Measurements from ENCODE around the gene PXN. TPM values are rescaled to one million over a fixed set of nuclear protein-coding genes. Genes with fewer than 3 reads are reported as not detected.

PXN gene
- polyA plus RNA-seq, 1 experiment: 35.0 TPM

DNA sequence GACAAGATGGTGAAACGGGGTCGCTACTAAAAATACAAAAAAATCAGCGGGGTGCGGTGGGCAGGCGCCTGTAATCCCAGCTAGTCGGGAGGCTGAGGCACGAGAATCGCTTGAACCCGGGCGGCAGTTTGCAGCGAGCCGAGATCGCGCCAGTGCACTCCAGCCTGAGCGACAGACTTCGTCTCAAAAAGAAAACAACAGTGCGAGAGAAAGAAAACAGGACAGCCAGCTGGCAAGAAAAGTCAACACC lies 26.8 kb upstream of the PXN start:
- H3K9me3 ChIP-seq (ENCODE audit: control insufficient read depth, insufficient read depth, low read length): no peaks in the 10 kb centered on the region
- TF ChIP-seq, protein P1, sequence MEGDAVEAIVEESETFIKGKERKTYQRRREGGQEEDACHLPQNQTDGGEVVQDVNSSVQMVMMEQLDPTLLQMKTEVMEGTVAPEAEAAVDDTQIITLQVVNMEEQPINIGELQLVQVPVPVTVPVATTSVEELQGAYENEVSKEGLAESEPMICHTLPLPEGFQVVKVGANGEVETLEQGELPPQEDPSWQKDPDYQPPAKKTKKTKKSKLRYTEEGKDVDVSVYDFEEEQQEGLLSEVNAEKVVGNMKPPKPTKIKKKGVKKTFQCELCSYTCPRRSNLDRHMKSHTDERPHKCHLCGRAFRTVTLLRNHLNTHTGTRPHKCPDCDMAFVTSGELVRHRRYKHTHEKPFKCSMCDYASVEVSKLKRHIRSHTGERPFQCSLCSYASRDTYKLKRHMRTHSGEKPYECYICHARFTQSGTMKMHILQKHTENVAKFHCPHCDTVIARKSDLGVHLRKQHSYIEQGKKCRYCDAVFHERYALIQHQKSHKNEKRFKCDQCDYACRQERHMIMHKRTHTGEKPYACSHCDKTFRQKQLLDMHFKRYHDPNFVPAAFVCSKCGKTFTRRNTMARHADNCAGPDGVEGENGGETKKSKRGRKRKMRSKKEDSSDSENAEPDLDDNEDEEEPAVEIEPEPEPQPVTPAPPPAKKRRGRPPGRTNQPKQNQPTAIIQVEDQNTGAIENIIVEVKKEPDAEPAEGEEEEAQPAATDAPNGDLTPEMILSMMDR (IDR thresholded peaks at IDR 0.05; ENCODE audit: low read depth, low read length): no peak
- H3K27me3 ChIP-seq (ENCODE audit: control insufficient read depth, insufficient read depth, low read length): no peaks in the 10 kb centered on the region
- ChIA-PET POLR2A (interaction anchor here (1.2 to 4.9 kb wide), 13 partner anchors 9 to 237 kb away, joined by 3 to 245 read pairs (median 14); partner anchors contain the start of genes COQ5, PXN, RAB35 and RPLP0), CTCF (interaction anchor here (2.9 to 4.8 kb wide), 2 partner anchors 10 to 64 kb away, joined by 49 to 68 read pairs; partner anchors contain the start of gene SIRT4)
- DNase-seq (ENCODE audit: low read depth, low spot score): no peak
- H3K27ac ChIP-seq (ENCODE audit: low read depth, low read length): peak overlapping the region; percentile 100
- H3K4me3 ChIP-seq (ENCODE audit: low read depth, low read length): peak overlapping the region; percentile 62

DNA sequence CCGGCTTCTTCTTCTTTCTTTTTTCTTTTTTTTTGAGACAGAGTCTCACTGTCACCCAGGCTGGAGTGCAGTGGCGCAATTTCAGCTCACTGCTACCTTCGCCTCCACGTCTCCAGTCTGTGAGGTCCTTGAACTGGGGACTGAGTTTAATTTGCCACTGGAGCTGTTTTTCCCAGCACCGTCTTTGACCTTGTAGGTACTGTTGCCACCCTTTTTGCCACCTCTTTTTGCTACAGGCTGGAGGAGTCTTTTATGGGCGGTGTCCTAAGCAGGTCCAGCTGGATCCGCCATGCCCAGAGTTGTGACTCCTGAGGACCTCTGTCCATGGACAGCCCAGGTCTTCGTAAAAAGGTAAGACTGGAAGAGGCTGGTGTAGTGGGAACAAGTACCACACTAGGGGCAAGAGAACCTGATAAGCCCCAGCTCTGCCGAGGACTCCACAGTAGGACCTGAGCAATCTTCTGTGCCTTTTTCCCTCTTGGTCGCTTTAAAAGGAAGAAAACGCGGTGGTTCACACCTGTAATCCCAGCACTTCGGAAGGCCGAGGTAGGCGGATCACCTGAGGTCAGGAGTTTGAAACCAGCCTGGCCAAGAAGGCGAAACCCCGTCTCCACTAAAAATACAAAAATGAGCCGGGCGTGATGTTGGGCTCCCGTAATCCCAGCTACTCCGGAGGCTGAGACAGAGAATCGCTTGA lies 25.2 kb upstream of the PXN start:
- no peak for DNase-seq (ENCODE audit: low read depth, low spot score)

GRCh38 chr12:120287491-120287890 lies 22.0 kb upstream of the PXN start:
- CTCF ChIA-PET: interaction anchor here (0.8 to 4.1 kb wide), 4 partner anchors 15 to 86 kb away, joined by 3 to 31 read pairs (median 13); partner anchors contain the start of genes PXN and SIRT4
- DNase-seq (ENCODE audit: low read depth, low spot score): no peak

More for the DNA sequence above, 25.2 kb upstream of the PXN start:
- TF ChIP-seq, protein P1 (IDR thresholded peaks at IDR 0.05; ENCODE audit: low read depth, low read length): no peak
- peak overlapping the region; percentile 40 for H3K4me3 ChIP-seq (ENCODE audit: low read depth, low read length)
- H3K27ac ChIP-seq (ENCODE audit: low read depth, low read length): peak overlapping the region; percentile 73
- no peaks in the 10 kb centered on the region for H3K27me3 ChIP-seq (ENCODE audit: control insufficient read depth, insufficient read depth, low read length)
- H3K9me3 ChIP-seq (ENCODE audit: control insufficient read depth, insufficient read depth, low read length): no peaks in the 10 kb centered on the region
- CTCF ChIA-PET: interaction anchor here (0.6 to 4.8 kb wide), 9 partner anchors 11 to 94 kb away, joined by 3 to 68 read pairs (median 4); partner anchors contain the start of genes PXN and SIRT4
- POLR2A ChIA-PET: interaction anchor here (0.6 to 4.9 kb wide), 30 partner anchors 11 to 1286 kb away, joined by 3 to 245 read pairs (median 6); partner anchors contain the start of genes COQ5, PXN, RAB35 and RPLP0

GRCh38 chr12:120286768-120287490 lies 21.4 kb upstream of the PXN start:
- H3K27me3 ChIP-seq (ENCODE audit: control insufficient read depth, insufficient read depth, low read length): no peaks in the 10 kb centered on the region
- TF ChIP-seq, protein P1 (IDR thresholded peaks at IDR 0.05; ENCODE audit: low read depth, low read length): no peak
- ChIA-PET CTCF (interaction anchor here (0.7 to 4.1 kb wide), 7 partner anchors 13 to 86 kb away, joined by 3 to 31 read pairs (median 8); partner anchors contain the start of genes PXN, RPLP0 and SIRT4), POLR2A (interaction anchor here (2.2 kb wide), 1 partner anchor 86 kb away, joined by 18 read pairs; the partner anchor contains the start of gene RPLP0)
- H3K27ac ChIP-seq (ENCODE audit: low read depth, low read length): no peak overlapping the region
- H3K4me3 ChIP-seq (ENCODE audit: low read depth, low read length): no peak overlapping the region
- no peaks in the 10 kb centered on the region; the same call in 1 of the 2 replicates for H3K9me3 ChIP-seq (ENCODE audit: control insufficient read depth, insufficient read depth, low read length)
- DNase-seq (ENCODE audit: low read depth, low spot score): no peak

More at GRCh38 chr12:120287491-120287890, 22.0 kb upstream of the PXN start:
- TF ChIP-seq, protein P1 (IDR thresholded peaks at IDR 0.05; ENCODE audit: low read depth, low read length): no peak
- Histone ChIP-seq H3K27me3 (ENCODE audit: control insufficient read depth, insufficient read depth, low read length) (no peaks in the 10 kb centered on the region), H3K9me3 (ENCODE audit: control insufficient read depth, insufficient read depth, low read length) (no peaks in the 10 kb centered on the region), H3K4me3 (ENCODE audit: low read depth, low read length) (no peak overlapping the region), H3K27ac (ENCODE audit: low read depth, low read length) (no peak overlapping the region)
- POLR2A ChIA-PET: no interaction called here

Measured in AG04450 (cell line).